HG02840 (cell line): ENCODE results near the gene CAMKMT.

Experiments
- ATAC-seq: cut with Tn5 transposase; IDR thresholded peaks from one replicate; pipeline ENCODE4 v1.9.1; 2021; ENCODE audit warnings: mild to moderate bottlenecking, moderate library complexity, moderate number of reproducible peaks; ENCODE audit not compliant: unreplicated experiment, low FRiP score

The CAMKMT gene

GRCh38 chr2:44361330-44362206, at the start of gene CAMKMT, which contains the start of gene PREPL:
TSS of gene CAMKMT (plus strand) at chr2:44361947.
TSS of gene PREPL (minus strand) at chr2:44361494. CDS start at chr2:44346342, 15,152 bp downstream.
- ATAC-seq: peak; percentile 80

- no peak for ATAC-seq
Measured at GRCh38 chr2:44314362-44314761, 47.4 kb upstream of the CAMKMT start.

GRCh38 chr2:44315945-44316344, 45.8 kb upstream of the CAMKMT start:
- ATAC-seq: no peak

- ATAC-seq: no peak
Measured at GRCh38 chr2:44320832-44321231, 40.9 kb upstream of the CAMKMT start.

GRCh38 chr2:44321360-44321759, 40.4 kb upstream of the CAMKMT start:
- no peak for ATAC-seq

GRCh38 chr2:44324971-44325426, 36.7 kb upstream of the CAMKMT start:
- no peak for ATAC-seq

GRCh38 chr2:44325897-44326296, 35.9 kb upstream of the CAMKMT start:
- no peak for ATAC-seq

- ATAC-seq: no peak
Measured at GRCh38 chr2:44326548-44327264, 35.0 kb upstream of the CAMKMT start.

GRCh38 chr2:44328750-44329149, 33.0 kb upstream of the CAMKMT start:
- ATAC-seq: no peak

- no peak for ATAC-seq
Measured at GRCh38 chr2:44329343-44329742, 32.4 kb upstream of the CAMKMT start.

- no peak for ATAC-seq
Measured at GRCh38 chr2:44330801-44331200, 30.9 kb upstream of the CAMKMT start.

GRCh38 chr2:44333994-44334393, 27.8 kb upstream of the CAMKMT start:
- ATAC-seq: no peak

- no peak for ATAC-seq
Measured at GRCh38 chr2:44335806-44336538, 25.8 kb upstream of the CAMKMT start.

GRCh38 chr2:44342854-44343253, 18.9 kb upstream of the CAMKMT start:
- no peak for ATAC-seq

GRCh38 chr2:44347526-44347925, 14.2 kb upstream of the CAMKMT start:
- no peak for ATAC-seq

GRCh38 chr2:44348400-44348799, 13.3 kb upstream of the CAMKMT start:
- ATAC-seq: no peak

- no peak for ATAC-seq
Measured at GRCh38 chr2:44349506-44349905, 12.2 kb upstream of the CAMKMT start.

GRCh38 chr2:44351088-44351487, 10.7 kb upstream of the CAMKMT start:
- ATAC-seq: no peak

GRCh38 chr2:44351676-44352075, 10.1 kb upstream of the CAMKMT start:
- no peak for ATAC-seq

GRCh38 chr2:44352510-44352909, 9.2 kb upstream of the CAMKMT start:
- ATAC-seq: no peak

GRCh38 chr2:44354761-44355160, 7.0 kb upstream of the CAMKMT start:
- ATAC-seq: no peak
